H1 (cell line): Measurements from ENCODE around the gene ID2. TPM values are rescaled to one million over a fixed set of nuclear protein-coding genes. Genes with fewer than 3 reads are reported as not detected.

Experiments
- JUN ChIP-seq: IDR thresholded peaks from 2 replicates; pipeline ENCODE4 v1.6.1; 2011; ENCODE audit warnings: low read depth, mild to moderate bottlenecking, improper control_type of control experiment, low read length
- RXRA ChIP-seq: IDR thresholded peaks from 2 replicates; pipeline ENCODE4 v1.6.1; 2011; ENCODE audit warnings: low read depth, mild to moderate bottlenecking, low read length, moderate library complexity; ENCODE audit not compliant: insufficient read depth
- polyA plus RNA-seq, 7 experiments: library from polyadenylated mRNA; depleted of rRNA in 3 of 7; stranded (reverse) in 5 of 7; unstranded in 2 of 7; fragments of >200 nt in 5 of 7; fragments of 200-250 nt in 2 of 7; gene quantifications; 1 replicate in 5 of 7; 2 replicates in 1 of 7; 4 replicates in 1 of 7; pipeline versions ENCODE4 v1.2.1 to v1.2.3, GENCODE V29; 2011 to 2013; ENCODE audit warnings: missing spikeins in 2 of 7, mixed read lengths in 2 of 7
- total RNA-seq: library from RNA; stranded (reverse); fragmentation: NEBNext Ultra II Directional; extraction: Animal tissue kit (Norgen Biotek cat#: 25700); gene quantifications from 2 replicates; pipeline ENCODE4 v1.2.1, GENCODE V29; 2021
- TF ChIP-seq, protein P1 (sequence below): fragments of 300-600 bp; sonication (generic); IDR thresholded peaks from 2 replicates; pipeline ENCODE4 v1.7.1; 2012; ENCODE audit warnings: low read length, moderate library complexity, mild to moderate bottlenecking, inconsistent platforms; ENCODE audit not compliant: insufficient replicate concordance

ID2 gene
- total and polyA plus RNA-seq, 2 of the 8 experiments (the other 6 are each of a cell fraction or from before 2014, with no cell fraction given), result 36.7 to 214 TPM

DNA sequence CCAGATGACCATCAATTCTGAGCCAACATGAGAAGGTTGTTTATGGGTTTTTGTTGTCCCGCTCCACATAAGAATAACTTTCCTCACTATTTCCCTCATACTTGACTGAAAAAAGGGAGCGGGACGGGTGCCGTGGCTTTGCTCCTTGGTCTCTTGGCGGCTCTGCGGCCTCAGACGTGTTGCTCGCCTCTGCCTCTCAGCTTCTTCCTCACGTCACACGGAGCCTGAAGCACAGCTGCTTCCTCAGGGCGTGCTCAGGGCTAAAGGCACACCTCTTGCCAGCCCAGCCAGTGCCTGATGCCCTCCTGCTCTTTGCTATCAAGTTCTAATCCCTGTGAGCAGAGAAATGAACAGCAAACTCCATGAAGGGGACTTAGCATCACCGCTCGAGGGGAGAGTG, 17.9 kb upstream of the ID2 start (continued):
- TF ChIP-seq, protein P1, sequence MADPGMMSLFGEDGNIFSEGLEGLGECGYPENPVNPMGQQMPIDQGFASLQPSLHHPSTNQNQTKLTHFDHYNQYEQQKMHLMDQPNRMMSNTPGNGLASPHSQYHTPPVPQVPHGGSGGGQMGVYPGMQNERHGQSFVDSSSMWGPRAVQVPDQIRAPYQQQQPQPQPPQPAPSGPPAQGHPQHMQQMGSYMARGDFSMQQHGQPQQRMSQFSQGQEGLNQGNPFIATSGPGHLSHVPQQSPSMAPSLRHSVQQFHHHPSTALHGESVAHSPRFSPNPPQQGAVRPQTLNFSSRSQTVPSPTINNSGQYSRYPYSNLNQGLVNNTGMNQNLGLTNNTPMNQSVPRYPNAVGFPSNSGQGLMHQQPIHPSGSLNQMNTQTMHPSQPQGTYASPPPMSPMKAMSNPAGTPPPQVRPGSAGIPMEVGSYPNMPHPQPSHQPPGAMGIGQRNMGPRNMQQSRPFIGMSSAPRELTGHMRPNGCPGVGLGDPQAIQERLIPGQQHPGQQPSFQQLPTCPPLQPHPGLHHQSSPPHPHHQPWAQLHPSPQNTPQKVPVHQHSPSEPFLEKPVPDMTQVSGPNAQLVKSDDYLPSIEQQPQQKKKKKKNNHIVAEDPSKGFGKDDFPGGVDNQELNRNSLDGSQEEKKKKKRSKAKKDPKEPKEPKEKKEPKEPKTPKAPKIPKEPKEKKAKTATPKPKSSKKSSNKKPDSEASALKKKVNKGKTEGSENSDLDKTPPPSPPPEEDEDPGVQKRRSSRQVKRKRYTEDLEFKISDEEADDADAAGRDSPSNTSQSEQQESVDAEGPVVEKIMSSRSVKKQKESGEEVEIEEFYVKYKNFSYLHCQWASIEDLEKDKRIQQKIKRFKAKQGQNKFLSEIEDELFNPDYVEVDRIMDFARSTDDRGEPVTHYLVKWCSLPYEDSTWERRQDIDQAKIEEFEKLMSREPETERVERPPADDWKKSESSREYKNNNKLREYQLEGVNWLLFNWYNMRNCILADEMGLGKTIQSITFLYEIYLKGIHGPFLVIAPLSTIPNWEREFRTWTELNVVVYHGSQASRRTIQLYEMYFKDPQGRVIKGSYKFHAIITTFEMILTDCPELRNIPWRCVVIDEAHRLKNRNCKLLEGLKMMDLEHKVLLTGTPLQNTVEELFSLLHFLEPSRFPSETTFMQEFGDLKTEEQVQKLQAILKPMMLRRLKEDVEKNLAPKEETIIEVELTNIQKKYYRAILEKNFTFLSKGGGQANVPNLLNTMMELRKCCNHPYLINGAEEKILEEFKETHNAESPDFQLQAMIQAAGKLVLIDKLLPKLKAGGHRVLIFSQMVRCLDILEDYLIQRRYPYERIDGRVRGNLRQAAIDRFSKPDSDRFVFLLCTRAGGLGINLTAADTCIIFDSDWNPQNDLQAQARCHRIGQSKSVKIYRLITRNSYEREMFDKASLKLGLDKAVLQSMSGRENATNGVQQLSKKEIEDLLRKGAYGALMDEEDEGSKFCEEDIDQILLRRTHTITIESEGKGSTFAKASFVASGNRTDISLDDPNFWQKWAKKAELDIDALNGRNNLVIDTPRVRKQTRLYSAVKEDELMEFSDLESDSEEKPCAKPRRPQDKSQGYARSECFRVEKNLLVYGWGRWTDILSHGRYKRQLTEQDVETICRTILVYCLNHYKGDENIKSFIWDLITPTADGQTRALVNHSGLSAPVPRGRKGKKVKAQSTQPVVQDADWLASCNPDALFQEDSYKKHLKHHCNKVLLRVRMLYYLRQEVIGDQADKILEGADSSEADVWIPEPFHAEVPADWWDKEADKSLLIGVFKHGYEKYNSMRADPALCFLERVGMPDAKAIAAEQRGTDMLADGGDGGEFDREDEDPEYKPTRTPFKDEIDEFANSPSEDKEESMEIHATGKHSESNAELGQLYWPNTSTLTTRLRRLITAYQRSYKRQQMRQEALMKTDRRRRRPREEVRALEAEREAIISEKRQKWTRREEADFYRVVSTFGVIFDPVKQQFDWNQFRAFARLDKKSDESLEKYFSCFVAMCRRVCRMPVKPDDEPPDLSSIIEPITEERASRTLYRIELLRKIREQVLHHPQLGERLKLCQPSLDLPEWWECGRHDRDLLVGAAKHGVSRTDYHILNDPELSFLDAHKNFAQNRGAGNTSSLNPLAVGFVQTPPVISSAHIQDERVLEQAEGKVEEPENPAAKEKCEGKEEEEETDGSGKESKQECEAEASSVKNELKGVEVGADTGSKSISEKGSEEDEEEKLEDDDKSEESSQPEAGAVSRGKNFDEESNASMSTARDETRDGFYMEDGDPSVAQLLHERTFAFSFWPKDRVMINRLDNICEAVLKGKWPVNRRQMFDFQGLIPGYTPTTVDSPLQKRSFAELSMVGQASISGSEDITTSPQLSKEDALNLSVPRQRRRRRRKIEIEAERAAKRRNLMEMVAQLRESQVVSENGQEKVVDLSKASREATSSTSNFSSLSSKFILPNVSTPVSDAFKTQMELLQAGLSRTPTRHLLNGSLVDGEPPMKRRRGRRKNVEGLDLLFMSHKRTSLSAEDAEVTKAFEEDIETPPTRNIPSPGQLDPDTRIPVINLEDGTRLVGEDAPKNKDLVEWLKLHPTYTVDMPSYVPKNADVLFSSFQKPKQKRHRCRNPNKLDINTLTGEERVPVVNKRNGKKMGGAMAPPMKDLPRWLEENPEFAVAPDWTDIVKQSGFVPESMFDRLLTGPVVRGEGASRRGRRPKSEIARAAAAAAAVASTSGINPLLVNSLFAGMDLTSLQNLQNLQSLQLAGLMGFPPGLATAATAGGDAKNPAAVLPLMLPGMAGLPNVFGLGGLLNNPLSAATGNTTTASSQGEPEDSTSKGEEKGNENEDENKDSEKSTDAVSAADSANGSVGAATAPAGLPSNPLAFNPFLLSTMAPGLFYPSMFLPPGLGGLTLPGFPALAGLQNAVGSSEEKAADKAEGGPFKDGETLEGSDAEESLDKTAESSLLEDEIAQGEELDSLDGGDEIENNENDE, result no peak
- TF ChIP-seq RXRA (no peak), JUN (no peak)
